GM21381 (cell line): Measurements from ENCODE around the gene ERBB3.
A peak's percentile ranks its signal among the peaks of the same experiment; 100 is the strongest.

ENCODE experiments used
- ATAC-seq: cut with Tn5 transposase; IDR thresholded peaks from one replicate; pipeline ENCODE4 v1.9.1; 2021; ENCODE audit warnings: mild to moderate bottlenecking, moderate library complexity; ENCODE audit not compliant: unreplicated experiment

ERBB3 gene

DNA sequence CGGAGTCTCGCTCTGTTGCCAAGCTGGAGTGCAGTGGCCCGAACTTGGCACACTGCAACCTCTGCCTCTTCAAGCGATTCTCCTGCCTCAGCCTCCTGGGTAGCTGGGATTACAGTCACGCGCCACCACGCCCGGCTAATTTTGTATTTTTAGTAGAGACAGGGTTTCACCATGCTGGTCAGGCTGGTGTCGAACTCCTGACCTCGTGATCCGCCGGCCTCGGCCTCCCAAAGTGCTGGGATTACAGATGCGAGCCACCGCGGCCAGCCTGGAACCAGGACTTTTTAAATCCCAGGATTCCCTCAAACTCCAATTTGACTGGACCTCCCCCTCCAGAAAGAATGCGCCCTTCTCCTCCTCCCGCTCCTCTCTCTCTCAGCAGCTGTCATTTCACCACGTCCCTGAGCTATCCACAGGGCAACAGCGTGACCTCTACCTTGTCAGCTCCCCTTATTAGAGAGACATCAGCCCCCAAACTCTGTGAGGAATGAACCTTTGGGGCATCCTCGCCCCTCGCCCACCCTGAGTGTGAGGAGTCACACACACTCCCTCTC, 50.1 kb downstream of the ERBB3 start:
- ATAC-seq, result no peak

DNA sequence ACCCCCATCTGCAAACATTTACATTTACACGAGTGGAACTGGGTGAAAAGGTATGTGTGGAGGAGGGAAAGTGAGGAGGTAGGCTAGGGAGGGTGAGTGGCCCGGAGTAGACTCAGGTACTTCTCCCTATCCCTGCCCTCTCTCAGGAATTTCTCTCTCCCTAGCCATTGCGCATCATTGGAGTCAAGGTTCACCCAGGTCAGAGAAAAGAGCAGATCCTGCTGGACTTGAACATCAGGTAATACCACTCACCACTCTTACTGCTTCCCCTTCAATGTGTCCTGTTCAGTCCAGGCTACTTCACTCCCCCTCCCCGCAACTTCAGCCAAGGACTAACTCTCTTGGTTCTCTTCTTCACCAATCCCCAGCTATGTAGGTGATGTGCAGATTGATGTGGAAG, 50.9 kb downstream of the ERBB3 start:
- ATAC-seq, result no peak

DNA sequence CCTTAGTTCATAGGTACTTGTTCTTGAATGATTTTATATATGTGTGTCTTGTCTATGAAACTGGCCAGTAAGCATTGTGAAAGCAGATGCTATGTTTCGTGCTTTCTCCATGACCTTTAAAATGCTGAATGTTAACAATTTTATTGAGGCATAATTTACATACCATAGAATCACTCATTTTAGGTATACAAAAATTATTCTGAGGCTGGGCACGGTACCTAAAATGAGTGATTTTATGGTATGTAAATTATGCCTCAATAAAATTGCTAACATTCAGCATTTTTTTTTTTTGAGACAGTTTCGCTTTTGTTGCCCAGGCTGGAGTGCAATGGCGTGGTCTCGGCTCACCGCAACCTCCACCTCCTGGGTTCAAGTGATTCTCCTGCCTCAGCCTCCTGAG, 54.9 kb downstream of the ERBB3 start:
- no peak for ATAC-seq

DNA sequence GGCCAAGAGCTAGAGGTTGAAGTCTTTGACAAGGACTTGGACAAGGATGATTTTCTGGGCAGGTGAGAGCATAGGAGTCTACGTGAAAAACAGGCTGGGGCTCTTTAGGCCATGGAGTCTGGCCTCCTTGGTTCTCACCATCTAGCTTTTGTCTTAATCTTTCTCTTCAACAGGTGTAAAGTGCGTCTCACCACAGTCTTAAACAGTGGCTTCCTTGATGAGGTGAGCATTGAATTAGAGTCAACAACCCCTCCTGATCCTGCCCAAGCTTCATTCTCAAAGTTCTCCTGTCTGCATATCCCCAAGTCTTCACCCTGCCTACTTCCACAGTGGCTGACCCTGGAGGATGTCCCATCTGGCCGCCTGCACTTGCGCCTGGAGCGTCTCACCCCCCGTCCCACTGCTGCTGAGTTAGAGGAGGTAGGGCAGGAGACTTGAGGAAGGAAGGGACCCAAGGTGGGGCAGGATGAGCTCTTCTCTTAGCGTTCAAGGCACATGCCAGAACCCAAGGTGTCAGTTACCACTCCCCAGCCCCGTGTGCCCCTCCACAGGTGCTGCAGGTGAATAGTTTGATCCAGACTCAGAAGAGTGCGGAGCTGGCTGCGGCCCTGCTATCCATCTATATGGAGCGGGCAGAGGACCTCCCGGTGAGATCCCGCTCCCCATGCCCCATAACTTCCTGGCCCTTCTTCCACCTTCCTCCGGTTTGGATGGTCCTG, 58.0 kb downstream of the ERBB3 start:
- no peak for ATAC-seq

- ATAC-seq, result no peak
These were observed 62.2 kb downstream of the ERBB3 start for GRCh38 chr12:56141946-56142784.

GRCh38 chr12:56143217-56143616, 63.3 kb downstream of the ERBB3 start:
- ATAC-seq, result no peak

DNA sequence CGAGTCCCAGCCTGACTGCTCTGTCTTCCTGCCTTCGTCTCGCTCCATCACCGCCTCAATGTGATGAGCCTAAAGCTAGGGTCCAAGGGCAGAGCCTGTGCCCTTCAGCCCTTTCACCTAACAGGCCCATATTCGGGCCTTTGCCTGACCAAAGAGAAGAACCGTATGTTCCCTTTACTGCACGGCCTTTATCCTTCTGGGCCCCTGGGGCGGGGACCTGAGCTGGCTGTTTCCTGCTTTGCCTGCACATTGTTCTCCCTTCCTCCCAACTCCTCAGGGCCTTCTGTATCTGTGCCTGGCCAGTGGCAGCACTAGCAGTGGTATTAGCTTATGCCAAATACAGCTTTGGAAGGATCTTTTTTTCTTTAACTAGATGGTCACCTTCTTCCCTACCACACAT, 63.9 kb downstream of the ERBB3 start:
- no peak for ATAC-seq

DNA sequence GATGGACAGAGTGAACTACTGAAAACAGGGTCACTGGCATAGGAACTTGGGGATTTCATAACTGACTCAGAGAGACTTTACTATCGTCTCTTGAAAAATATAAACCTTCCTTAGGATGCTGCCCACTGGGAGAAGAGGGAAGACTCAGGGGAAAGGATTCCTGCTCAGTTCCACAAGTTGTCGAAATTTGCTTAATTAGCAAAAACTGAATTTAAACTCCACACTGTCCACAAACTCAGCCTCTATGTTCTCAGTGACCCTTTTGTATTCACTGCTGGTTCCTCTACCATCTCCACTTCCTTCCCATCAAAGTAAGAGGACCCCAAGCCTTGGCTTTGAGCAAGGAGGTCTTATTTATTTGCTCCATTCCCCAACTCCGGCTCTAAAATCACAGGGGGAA, 65.3 kb downstream of the ERBB3 start:
- ATAC-seq, result no peak

DNA sequence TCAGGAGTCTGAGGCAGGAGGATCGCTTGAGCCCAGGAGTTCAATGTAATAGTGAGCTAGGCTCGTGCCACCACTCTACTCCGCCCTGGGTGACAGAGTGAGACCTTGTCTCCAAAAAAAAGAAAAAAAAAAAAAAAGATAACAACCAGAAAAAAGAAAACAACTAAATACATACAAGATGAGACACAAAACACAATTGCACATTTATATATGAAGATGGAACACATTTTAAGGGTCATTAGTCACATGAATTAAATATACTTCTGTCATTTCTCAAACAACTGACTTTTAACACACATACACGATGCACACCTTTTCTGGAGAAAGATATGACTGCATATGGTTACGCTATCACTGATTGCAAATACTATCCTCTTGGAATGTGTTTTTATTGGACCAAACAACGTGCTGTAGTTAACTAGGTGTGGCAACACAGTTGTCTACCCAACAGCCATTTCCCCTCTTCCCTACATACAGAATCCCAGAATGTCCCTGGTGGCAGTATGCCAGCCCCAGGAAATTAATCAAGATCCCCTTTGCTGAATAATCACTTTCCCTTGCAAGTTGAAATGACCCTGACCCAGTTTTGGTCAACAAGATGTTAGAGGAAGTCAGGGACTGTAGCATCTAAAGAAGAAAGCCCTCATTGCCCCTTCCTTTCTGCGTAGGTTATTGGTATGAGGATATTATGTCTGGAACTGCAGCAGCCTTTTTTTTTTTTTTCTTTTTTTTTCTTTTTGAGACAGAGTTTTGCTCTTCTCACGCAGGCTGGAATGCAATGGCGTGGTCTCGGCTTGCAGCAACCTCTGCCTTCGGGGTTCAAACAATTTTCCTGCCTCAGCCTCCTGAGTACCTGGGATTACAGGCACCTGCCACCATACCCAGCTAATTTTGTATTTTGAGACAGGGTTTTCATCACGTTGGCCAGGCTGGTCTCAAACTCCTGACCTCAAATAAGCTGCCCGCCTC, 66.8 kb downstream of the ERBB3 start:
- no peak for ATAC-seq

DNA sequence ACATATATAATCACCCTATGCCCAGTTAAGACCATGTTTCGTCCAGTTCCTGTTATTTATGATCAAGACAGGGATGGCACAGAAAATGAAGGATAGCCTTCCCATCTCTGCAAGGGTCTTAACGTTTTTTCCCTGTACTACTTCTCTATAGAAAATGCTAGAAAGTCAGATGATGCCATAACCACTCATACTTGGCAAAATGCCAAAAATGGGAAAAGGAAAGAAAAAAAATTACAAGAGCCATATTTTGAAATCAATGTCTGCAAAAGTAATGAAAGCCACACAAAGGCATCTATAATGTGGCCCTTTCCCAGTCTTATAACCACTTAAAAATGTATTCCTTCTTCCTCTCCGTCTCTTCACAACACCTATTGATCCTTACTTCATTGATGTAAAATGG, 70.6 kb downstream of the ERBB3 start:
- no peak for ATAC-seq

DNA sequence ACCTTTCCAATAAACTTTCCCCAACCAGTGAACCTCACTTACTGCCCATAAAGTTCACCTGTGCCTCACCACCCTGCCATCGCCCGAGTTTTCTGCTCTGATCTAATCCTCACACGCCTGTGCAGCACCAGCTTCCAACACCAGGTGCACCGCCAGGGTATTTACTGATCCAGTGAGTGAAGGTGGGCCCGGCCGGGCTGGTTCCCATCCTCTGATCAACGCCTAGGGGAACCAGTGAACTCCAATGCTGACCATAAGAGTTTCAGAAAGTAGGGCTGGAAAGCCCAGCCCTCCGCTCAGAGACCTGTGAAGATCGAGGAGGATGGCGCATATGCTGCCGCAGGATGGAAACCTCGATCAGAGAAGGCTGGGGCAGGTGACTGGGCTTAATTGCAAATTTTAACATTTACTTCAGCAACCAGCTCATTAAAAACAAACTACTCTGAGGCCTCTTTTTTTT, 71.7 kb downstream of the ERBB3 start:
- peak; percentile 48 for ATAC-seq

GRCh38 chr12:56152132-56152755, 72.3 kb downstream of the ERBB3 start, which contains the start of gene MYL6B:
TSS of gene MYL6B (plus strand) at chr12:56152587. CDS start at chr12:56153919, 1,332 bp downstream.
- peak; percentile 85 for ATAC-seq
